ENCODE results near the gene DPCD.

GRCh38 chr10:101655570-101655969 lies 67.4 kb downstream of the DPCD start:
- no peak for TF ChIP-seq CTCF (conservative IDR thresholded peaks at IDR 0.05 in 1 of 2, IDR thresholded peaks at IDR 0.05 in 1 of 2; ENCODE audit: low read depth in 1 of 2, low read length in 2 of 2)
- no peak for TF ChIP-seq EZH2 (IDR thresholded peaks at IDR 0.05; ENCODE audit: low read length, missing control alignments)

Data from fibroblast of lung (primary cell).